Activated CD4-positive, alpha-beta T cell treated with anti-CD3 and anti-CD28 coated beads, Interleukin-2, amount 50 U/mL, for 24 hours (primary cell): ENCODE data around the gene SPCS2.
A peak's percentile ranks its signal among the peaks of the same experiment; 100 is the strongest.
"Not testable (repeated sequence)": the region's sequence is repeated elsewhere in the genome, so short reads cannot be mapped to it uniquely, and the experiment has no call there.

Source experiments
- DNase-seq, 2 donors: peaks; one replicate each; pipeline ENCODE4 v3.0.0-alpha.2; 2020; ENCODE audit warnings: low read depth in 1 of 2, low spot score in 1 of 2

The SPCS2 gene

GRCh38 chr11:75000975-75001354, 51.9 kb downstream of the SPCS2 start:
- no peak for DNase-seq

GRCh38 chr11:75001686-75002085, 52.6 kb downstream of the SPCS2 start:
- DNase-seq = no peak

- DNase-seq = no peak
Observed at GRCh38 chr11:75002516-75002915, 53.5 kb downstream of the SPCS2 start.

GRCh38 chr11:75004215-75004614, 55.1 kb downstream of the SPCS2 start:
- no peak for DNase-seq

GRCh38 chr11:75011357-75011756, 62.3 kb downstream of the SPCS2 start:
- no peak for DNase-seq

- no peak for DNase-seq
Observed at GRCh38 chr11:75011872-75012271, 62.8 kb downstream of the SPCS2 start.

GRCh38 chr11:75013051-75013450, 64.0 kb downstream of the SPCS2 start:
- no peak for DNase-seq

GRCh38 chr11:75014129-75014528, 65.1 kb downstream of the SPCS2 start:
- DNase-seq = no peak

GRCh38 chr11:75019200-75019599, 70.1 kb downstream of the SPCS2 start:
- DNase-seq = not testable (repeated sequence)

GRCh38 chr11:75020328-75020727, 71.3 kb downstream of the SPCS2 start:
- DNase-seq = not testable (repeated sequence)

GRCh38 chr11:75022296-75022695, 73.2 kb downstream of the SPCS2 start:
- DNase-seq = no peak

GRCh38 chr11:75022759-75023396, 73.8 kb downstream of the SPCS2 start:
- DNase-seq = peak; percentile 59 to 64

GRCh38 chr11:75023446-75024067, 74.5 kb downstream of the SPCS2 start:
- no peak for DNase-seq

- DNase-seq = no peak
Observed at GRCh38 chr11:75024068-75024449, 75.0 kb downstream of the SPCS2 start.

- DNase-seq = no peak
Observed at GRCh38 chr11:75024764-75025211, 75.7 kb downstream of the SPCS2 start.

- no peak for DNase-seq
Observed at GRCh38 chr11:75025561-75025960, 76.5 kb downstream of the SPCS2 start.

GRCh38 chr11:75028321-75028720, 79.3 kb downstream of the SPCS2 start:
- no peak for DNase-seq
